ENCODE measurements around the gene MRPL10.

GRCh38 chr17:47785538-47786123, 45.7 kb downstream of the MRPL10 start:
- no peak for TF ChIP-seq POLR2AphosphoS5 (IDR thresholded peaks at IDR 0.05; ENCODE audit: low read depth)
- no peak for TF ChIP-seq CTCF (conservative IDR thresholded peaks at IDR 0.05; ENCODE audit: low read depth in 2 of 2)
- no peak for TF ChIP-seq EZH2 (IDR thresholded peaks at IDR 0.05; ENCODE audit: low read depth, unreplicated experiment)
- TF ChIP-seq CREB1 (CRISPR knock-in tag; IDR thresholded peaks at IDR 0.05; ENCODE audit: low read depth) = no peak
- no peak for TF ChIP-seq STAT1 (IDR thresholded peaks at IDR 0.05; ENCODE audit: unreplicated experiment)
- TF ChIP-seq, protein P1, sequence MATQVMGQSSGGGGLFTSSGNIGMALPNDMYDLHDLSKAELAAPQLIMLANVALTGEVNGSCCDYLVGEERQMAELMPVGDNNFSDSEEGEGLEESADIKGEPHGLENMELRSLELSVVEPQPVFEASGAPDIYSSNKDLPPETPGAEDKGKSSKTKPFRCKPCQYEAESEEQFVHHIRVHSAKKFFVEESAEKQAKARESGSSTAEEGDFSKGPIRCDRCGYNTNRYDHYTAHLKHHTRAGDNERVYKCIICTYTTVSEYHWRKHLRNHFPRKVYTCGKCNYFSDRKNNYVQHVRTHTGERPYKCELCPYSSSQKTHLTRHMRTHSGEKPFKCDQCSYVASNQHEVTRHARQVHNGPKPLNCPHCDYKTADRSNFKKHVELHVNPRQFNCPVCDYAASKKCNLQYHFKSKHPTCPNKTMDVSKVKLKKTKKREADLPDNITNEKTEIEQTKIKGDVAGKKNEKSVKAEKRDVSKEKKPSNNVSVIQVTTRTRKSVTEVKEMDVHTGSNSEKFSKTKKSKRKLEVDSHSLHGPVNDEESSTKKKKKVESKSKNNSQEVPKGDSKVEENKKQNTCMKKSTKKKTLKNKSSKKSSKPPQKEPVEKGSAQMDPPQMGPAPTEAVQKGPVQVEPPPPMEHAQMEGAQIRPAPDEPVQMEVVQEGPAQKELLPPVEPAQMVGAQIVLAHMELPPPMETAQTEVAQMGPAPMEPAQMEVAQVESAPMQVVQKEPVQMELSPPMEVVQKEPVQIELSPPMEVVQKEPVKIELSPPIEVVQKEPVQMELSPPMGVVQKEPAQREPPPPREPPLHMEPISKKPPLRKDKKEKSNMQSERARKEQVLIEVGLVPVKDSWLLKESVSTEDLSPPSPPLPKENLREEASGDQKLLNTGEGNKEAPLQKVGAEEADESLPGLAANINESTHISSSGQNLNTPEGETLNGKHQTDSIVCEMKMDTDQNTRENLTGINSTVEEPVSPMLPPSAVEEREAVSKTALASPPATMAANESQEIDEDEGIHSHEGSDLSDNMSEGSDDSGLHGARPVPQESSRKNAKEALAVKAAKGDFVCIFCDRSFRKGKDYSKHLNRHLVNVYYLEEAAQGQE (IDR thresholded peaks at IDR 0.05; ENCODE audit: unreplicated experiment) = peak; percentile 94
- TF ChIP-seq EZH2phosphoT487 (IDR thresholded peaks at IDR 0.05; ENCODE audit: unreplicated experiment) = no peak

All from GM23338 (cell line).